WTC11 (cell line): ENCODE results near the gene NLRP1. TPM values are rescaled to one million over a fixed set of nuclear protein-coding genes. Genes with fewer than 3 reads are reported as not detected.
A peak's percentile ranks its signal among the peaks of the same experiment; 100 is the strongest.

Source experiments
- ATAC-seq: fragments of 200-7000 bp; cut with Tn5 transposase; 2 replicates; pipeline ENCODE4 v1.10.0; 2021; ENCODE audit warnings: mild to moderate bottlenecking, moderate library complexity
- CTCF ChIA-PET: fragments of 300-600 bp; sonication (Branson Sonifier 250); formaldehyde crosslinking; loops from one replicate; lab custom pipeline; 2021; ENCODE audit warnings: antibody characterized with exemption; lab: Charles Lee
- POLR2A ChIA-PET: fragments of 350-600 bp; sonication (Branson Sonifier 250); formaldehyde crosslinking; loops from one replicate; lab custom pipeline; 2021; ENCODE audit warnings: antibody characterized with exemption; lab: Charles Lee
- DNase-seq: peaks from one replicate; pipeline ENCODE4 v3.0.0; 2021; ENCODE audit warnings: low spot score
- H3K27ac Mint-ChIP-seq: 2 replicates; pipeline ENCODE4 v1.8.0; 2021; ENCODE audit warnings: mixed read lengths
- H3K27me3 Mint-ChIP-seq: 2 replicates; pipeline ENCODE4 v1.8.0; 2021; ENCODE audit warnings: low read depth, mild to moderate bottlenecking, moderate library complexity, mixed read lengths
- H3K36me3 Mint-ChIP-seq: 2 replicates; pipeline ENCODE4 v1.8.0; 2021; ENCODE audit warnings: mixed read lengths
- H3K4me1 Mint-ChIP-seq: 2 replicates; pipeline ENCODE4 v1.8.0; 2022; ENCODE audit warnings: mixed read lengths
- H3K4me3 Mint-ChIP-seq: 2 replicates; pipeline ENCODE4 v1.8.0; 2021; ENCODE audit warnings: mild to moderate bottlenecking, moderate library complexity, mixed read lengths
- H3K9me3 Mint-ChIP-seq: 2 replicates; pipeline ENCODE4 v1.8.0; 2021; ENCODE audit warnings: mixed read lengths
- ARID4B ChIP-seq: sonication (generic); formaldehyde crosslinking; IDR thresholded peaks from 2 replicates; pipeline ENCODE4 v1.8.0; 2023; ENCODE audit warnings: missing genetic modification reagents, mild to moderate bottlenecking, borderline replicate concordance
- CREB1 ChIP-seq: sonication (generic); formaldehyde crosslinking; IDR thresholded peaks from 2 replicates; pipeline ENCODE4 v1.8.0; 2023; ENCODE audit warnings: mild to moderate bottlenecking, missing genetic modification reagents
- ELF4 ChIP-seq: sonication (generic); formaldehyde crosslinking; IDR thresholded peaks from 2 replicates; pipeline ENCODE4 v1.8.1; 2022; ENCODE audit warnings: low read depth, mild to moderate bottlenecking, moderate library complexity, missing genetic modification reagents
- FOXP4 ChIP-seq: sonication (generic); formaldehyde crosslinking; IDR thresholded peaks from 2 replicates; pipeline ENCODE4 v1.8.0; 2022; ENCODE audit warnings: mild to moderate bottlenecking, missing genetic modification reagents
- KAT7 ChIP-seq: sonication (generic); formaldehyde crosslinking; IDR thresholded peaks from 2 replicates; pipeline ENCODE4 v1.8.1; 2023; ENCODE audit warnings: missing genetic modification reagents, mild to moderate bottlenecking, borderline replicate concordance
- NR2C2 ChIP-seq: sonication (generic); formaldehyde crosslinking; IDR thresholded peaks from 2 replicates; pipeline ENCODE4 v1.8.0; 2022; ENCODE audit warnings: mild to moderate bottlenecking, missing genetic modification reagents
- OVOL2 ChIP-seq: fragments of 250-450 bp; sonication (Bioruptor Pico); IDR thresholded peaks from 2 replicates; pipeline ENCODE4 v1.9.0; 2021; ENCODE audit warnings: mild to moderate bottlenecking, borderline replicate concordance
- PRDM15 ChIP-seq: sonication (generic); formaldehyde crosslinking; IDR thresholded peaks from 2 replicates; pipeline ENCODE4 v1.8.0; 2022; ENCODE audit warnings: missing genetic modification reagents
- RORB ChIP-seq: fragments of 250-450 bp; sonication (Bioruptor Pico); IDR thresholded peaks from 2 replicates; pipeline ENCODE4 v1.9.0; 2021; ENCODE audit warnings: mild to moderate bottlenecking
- ZNF138 ChIP-seq: sonication (generic); formaldehyde crosslinking; conservative IDR thresholded peaks from 2 replicates; pipeline ENCODE4 v1.8.1; 2022; ENCODE audit warnings: mild to moderate bottlenecking, moderate library complexity, missing genetic modification reagents
- ZNF219 ChIP-seq: sonication (generic); formaldehyde crosslinking; IDR thresholded peaks from 2 replicates; pipeline ENCODE4 v1.8.0; 2023; ENCODE audit warnings: missing genetic modification reagents, mild to moderate bottlenecking, borderline replicate concordance
- ZNF317 ChIP-seq: sonication (generic); formaldehyde crosslinking; IDR thresholded peaks from 2 replicates; pipeline ENCODE4 v1.8.1; 2023; ENCODE audit warnings: low read depth, mild to moderate bottlenecking, moderate library complexity, missing genetic modification reagents, borderline replicate concordance
- ZNF671 ChIP-seq: fragments of 250-450 bp; sonication (Bioruptor Pico); IDR thresholded peaks from 2 replicates; pipeline ENCODE4 v1.8.0; 2021; ENCODE audit warnings: mild to moderate bottlenecking
- total RNA-seq: library from RNA; stranded (reverse); gene quantifications from 3 replicates; pipeline ENCODE4 v1.2.3, GENCODE V29; 2021
- TF ChIP-seq, protein P1 (sequence below): sonication (generic); formaldehyde crosslinking; conservative IDR thresholded peaks from 2 replicates; pipeline ENCODE4 v1.8.1; 2023; ENCODE audit warnings: mild to moderate bottlenecking, low read depth, missing genetic modification reagents, moderate library complexity

NLRP1 gene
- total RNA-seq, 1 experiment from 2014 or later: 17.6 TPM

- Mint-ChIP-seq H3K27me3 (peaks cover 3% of the 10 kb centered on the region), H3K4me3 (no peak overlapping the region), H3K36me3 (no peaks in the 10 kb centered on the region), H3K4me1 (no peaks in the 10 kb centered on the region), H3K27ac (no peak overlapping the region), H3K9me3 (no peaks in the 10 kb centered on the region)
- POLR2A ChIA-PET: interaction anchor here (1.2 kb wide), 1 partner anchor 21 kb away, joined by 3 read pairs; a partner anchor contains a TSS
- CTCF ChIA-PET: interaction anchor here (0.7 to 1.7 kb wide), 9 partner anchors 11 to 914 kb away, joined by 3 to 11 read pairs (median 4); partner anchors contain the start of genes DERL2 and MIS12
- ATAC-seq: peak; percentile 65
- no peak for TF ChIP-seq ZNF138 (CRISPR knock-in tag)
- TF ChIP-seq NR2C2: no peak
- no peak for TF ChIP-seq PRDM15 (CRISPR knock-in tag)
- TF ChIP-seq OVOL2 (CRISPR knock-in tag): no peak
- TF ChIP-seq, protein P1, sequence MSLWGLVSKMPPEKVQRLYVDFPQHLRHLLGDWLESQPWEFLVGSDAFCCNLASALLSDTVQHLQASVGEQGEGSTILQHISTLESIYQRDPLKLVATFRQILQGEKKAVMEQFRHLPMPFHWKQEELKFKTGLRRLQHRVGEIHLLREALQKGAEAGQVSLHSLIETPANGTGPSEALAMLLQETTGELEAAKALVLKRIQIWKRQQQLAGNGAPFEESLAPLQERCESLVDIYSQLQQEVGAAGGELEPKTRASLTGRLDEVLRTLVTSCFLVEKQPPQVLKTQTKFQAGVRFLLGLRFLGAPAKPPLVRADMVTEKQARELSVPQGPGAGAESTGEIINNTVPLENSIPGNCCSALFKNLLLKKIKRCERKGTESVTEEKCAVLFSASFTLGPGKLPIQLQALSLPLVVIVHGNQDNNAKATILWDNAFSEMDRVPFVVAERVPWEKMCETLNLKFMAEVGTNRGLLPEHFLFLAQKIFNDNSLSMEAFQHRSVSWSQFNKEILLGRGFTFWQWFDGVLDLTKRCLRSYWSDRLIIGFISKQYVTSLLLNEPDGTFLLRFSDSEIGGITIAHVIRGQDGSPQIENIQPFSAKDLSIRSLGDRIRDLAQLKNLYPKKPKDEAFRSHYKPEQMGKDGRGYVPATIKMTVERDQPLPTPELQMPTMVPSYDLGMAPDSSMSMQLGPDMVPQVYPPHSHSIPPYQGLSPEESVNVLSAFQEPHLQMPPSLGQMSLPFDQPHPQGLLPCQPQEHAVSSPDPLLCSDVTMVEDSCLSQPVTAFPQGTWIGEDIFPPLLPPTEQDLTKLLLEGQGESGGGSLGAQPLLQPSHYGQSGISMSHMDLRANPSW (CRISPR knock-in tag): no peak
- TF ChIP-seq KAT7 (CRISPR knock-in tag): no peak
- TF ChIP-seq CREB1 (CRISPR knock-in tag): no peak
- no peak for TF ChIP-seq ARID4B (CRISPR knock-in tag)
- no peak for TF ChIP-seq FOXP4 (CRISPR knock-in tag)
- no peak for TF ChIP-seq ZNF317 (CRISPR knock-in tag)
- TF ChIP-seq RORB (CRISPR knock-in tag): no peak
- TF ChIP-seq ZNF671 (CRISPR knock-in tag): no peak
- no peak for TF ChIP-seq ZNF219 (CRISPR knock-in tag)
- no peak for TF ChIP-seq ELF4 (CRISPR knock-in tag)
- no peak for DNase-seq
These were observed 61.8 kb downstream of the NLRP1 start for GRCh38 chr17:5522476-5522875.
